GM19025 (cell line): Measurements from ENCODE around the gene PPIP5K2.
A peak's percentile ranks its signal among the peaks of the same experiment; 100 is the strongest.
"Not testable (repeated sequence)": the region's sequence is repeated elsewhere in the genome, so short reads cannot be mapped to it uniquely, and the experiment has no call there.

Source experiments
- ATAC-seq: cut with Tn5 transposase; IDR thresholded peaks from one replicate; pipeline ENCODE4 v1.9.1; 2021; ENCODE audit warnings: mild to moderate bottlenecking, low read depth, moderate library complexity; ENCODE audit not compliant: unreplicated experiment

PPIP5K2 gene

DNA sequence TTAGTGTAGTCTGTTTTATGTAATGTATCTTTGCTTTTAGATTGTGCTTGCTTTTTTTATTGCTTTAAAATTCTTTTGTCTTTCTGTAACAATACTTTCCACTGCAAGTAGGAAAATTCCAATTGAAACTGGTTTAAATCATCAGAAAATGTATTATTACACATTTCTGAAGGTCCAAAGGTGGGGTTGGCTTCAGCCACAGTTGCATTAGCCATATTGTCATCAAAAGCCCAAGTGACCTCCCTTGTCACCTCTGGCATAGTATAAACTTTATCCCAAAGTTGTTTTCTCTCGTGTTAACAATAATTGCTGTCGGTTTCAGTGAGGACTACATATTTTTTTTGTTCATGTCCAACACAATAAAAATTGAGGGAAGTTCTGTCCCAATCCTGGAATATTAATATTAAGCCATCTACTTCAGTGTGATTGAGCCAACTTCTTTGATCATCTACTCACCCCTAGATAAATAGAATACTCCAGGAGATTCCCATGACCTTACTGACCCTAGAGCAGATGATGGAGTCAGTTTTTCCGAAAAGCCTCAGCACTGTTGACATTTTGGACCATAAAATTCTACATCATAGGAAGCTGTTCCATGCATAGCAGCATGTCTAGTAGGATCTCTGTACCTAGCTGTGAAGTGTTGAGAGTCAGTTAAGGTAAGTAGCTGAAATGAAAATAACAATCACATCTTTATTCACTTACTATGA is 86.0 kb downstream of the PPIP5K2 start:
- ATAC-seq = no peak

DNA sequence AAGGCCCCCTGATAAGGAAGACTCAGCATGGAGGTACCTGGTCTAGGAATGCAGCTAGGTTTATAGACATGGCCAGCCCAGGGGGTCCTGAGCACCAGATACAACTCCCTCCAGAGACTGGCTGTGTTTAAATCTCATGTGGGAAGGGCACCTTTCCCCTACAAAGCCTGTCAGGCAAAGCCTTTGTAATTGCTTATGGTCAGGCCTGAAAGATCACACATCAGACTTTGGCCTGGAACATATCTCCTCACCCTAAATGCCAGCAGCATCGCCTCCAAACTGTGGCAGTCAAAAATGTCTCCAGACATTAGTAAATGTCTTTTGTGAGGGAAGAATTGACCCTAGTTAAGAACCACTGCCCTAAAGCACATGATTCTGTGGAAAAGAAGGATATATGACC is 86.9 kb downstream of the PPIP5K2 start:
- no peak for ATAC-seq

DNA sequence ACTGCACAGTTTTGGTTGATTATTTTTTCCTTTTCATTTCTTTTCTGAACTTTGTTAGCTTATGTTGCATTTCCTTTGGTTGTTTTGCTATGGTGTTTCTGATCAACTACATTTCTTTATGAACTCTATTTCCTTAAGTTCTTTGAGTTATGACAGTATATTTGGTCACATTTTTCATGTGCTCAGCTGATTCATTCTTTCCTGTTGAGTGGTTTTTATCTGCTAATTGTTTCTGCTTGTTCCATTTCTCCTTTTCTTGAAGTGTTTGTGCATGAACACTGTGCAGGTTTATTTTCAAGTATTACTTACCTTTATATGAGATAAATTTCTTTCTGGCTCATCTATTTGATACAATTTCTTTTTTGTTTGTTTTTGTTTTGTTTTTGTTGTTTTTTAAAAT is 87.6 kb downstream of the PPIP5K2 start:
- ATAC-seq = no peak

- ATAC-seq = no peak
Measured at GRCh38 chr5:103208460-103208859, 88.4 kb downstream of the PPIP5K2 start.

DNA sequence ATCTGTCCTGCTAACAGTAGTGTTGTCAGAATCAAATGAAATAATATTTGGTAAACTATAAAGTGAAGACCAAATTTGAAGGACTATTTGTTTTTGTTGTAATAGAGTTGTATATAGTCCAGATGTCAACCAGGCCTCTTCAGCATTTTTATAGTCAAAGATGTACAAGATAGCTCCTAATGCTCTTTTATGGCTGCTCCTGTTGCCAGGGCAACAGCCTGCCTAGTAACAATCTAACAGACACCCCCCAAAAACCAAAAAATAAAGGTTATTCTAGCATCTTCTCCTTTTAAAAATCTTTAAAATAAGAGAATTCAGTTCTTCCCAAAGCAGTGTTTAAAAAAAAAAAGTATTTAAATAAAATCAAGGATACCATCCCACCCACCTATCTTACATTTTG is 89.0 kb downstream of the PPIP5K2 start:
- ATAC-seq = no peak

DNA sequence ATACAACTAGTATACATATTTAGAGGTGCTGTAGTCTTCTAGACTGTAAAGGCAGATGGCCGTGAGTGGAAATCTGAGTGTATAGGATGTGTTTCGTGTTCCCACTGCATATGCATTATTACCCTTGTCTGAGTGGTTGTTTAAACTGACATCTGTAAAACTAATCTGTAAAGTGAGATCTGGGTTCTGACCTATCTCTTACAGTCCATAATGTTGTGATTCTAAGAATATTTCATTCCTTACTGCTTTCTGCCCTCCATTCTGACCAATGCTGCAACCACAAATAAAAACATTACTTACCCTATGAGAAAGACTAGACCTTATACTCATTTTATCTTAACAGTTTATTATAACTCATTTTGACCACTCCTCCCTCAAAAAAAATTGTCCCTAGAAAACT is 90.9 kb downstream of the PPIP5K2 start:
- ATAC-seq = no peak

DNA sequence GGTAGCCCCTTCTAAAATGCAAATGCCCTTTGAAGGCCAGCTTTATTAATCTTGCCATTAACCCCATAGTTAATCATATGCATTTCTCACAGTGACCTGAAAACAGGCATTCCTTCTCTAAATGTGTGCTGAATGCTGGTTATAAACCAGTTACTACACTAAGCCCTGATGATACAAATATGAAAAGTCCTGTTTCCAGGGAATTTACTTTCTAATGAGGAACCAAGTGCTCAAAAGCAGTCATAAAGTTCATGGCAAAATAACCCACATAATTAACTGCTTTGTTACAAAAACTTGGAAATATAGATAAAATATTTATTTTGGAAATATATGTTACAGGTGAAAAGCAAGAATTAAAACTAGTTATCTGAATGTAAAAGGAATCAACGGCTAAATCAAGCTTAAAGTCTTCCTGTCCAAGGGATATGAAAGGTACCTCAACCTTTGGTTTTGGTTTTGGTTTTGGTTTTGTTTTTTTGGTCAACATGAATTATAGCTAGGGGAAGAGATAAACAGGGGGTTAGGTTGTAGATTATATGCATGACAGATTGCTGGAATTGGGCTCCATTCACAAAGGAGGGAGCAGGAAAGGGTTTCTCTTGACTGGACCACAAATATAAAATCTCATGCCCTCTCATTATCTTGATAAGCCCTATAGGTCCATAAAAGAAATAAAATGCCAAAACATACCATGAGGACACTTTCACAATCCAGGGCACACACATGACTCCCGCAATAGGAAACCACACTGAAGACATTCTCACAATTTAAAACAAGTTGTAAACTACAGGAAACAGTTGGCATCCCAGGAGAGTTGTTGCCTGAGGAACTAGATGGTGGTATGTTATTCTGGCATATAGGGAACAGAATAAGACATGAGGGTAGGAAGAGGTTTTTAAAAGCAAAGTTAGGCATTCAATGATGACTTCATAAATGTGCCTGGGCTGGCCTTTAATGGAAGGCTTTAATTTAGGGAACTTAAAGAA is 91.8 kb downstream of the PPIP5K2 start:
- peak; percentile 63 for ATAC-seq

- no peak for ATAC-seq
Measured at GRCh38 chr5:103216137-103216536, 96.0 kb downstream of the PPIP5K2 start.

GRCh38 chr5:103216697-103217096 is 96.6 kb downstream of the PPIP5K2 start:
- ATAC-seq = no peak

DNA sequence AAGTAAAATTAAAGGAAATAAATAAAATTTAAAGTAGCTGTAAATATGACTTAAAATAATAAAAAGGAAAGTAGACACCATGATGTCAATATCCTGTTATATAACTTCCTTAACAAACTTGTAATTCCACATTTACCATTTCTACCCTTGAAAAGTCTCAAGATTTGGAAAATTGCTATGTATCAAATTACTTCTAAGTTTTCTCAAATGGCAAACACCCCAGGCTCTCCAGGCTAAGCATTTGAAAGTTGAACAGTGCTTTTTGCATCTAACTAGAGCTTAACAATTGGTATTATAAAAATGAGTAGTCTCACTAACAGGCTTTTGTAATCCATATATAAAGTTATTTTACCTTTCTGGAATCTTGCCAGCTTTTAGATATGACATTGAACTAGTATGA is 97.0 kb downstream of the PPIP5K2 start:
- ATAC-seq = no peak

- ATAC-seq = no peak
Measured at GRCh38 chr5:103218164-103218563, 98.1 kb downstream of the PPIP5K2 start.

GRCh38 chr5:103219074-103219473 is 99.0 kb downstream of the PPIP5K2 start:
- ATAC-seq = not testable (repeated sequence)

DNA sequence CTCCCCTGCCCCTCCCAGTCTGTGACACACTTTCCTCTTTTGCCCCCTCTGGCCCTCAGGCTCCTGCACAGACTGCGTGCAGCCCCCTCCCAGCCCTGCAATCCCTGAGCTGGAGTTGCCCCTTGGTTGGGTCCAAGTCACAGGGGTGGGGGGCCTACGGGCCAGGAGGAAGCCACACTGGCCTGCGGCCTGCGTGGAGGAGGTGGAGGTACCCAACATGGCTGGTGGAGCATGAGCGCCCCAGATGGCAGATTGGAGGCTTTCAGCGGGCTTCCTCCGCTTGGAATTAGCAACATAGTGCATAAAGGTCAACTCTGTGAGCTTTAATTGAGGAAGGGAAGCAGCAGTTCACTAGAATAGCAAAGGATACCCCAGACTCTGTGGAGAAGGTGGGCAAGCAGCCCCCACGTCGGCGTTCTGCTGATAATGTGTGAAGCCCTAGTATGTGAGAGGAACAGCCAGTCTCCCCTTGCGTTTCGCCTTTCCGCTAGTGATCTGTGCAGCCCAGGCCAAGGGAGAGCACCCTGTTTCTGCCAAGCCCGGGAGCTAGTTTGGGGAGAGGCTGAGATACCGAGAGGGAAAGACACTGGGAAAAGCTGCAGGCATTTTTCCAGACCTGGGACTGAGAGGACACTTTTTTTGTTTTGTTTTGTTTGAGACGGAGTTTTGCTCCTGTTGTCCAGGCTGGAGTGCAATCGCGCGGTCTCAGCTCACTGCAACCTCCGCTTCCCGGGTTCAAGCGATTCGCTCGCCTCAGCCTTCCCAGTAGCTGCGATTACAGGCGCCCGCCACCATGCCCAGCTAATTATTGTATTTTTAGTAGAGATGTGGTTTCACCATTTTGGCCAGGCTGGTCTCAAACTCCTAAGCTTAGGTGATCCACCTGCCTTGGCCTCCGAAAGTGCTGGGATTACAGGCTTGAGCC is 103.2 kb downstream of the PPIP5K2 start:
- no peak for ATAC-seq

- peak; percentile 94 for ATAC-seq
Measured at GRCh38 chr5:103224118-103224893, 104.2 kb downstream of the PPIP5K2 start.

DNA sequence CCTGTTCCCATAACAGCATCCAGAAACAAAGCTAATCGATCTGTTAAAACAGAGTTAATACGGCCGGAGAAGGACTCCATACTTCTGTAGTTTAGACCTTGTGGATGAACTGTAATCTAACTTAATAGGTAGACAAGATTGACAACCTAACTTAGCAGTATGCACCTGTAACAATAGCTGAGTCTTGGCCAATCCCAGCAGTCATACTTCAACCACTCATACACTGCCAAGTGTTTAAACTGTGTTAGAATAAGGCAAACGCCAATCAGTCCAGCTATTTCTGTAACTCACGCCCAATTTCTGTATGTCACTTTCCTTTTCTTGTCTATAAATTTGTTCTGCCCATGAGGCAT is 104.8 kb downstream of the PPIP5K2 start:
- ATAC-seq = no peak

GRCh38 chr5:103228061-103228460 is 108.0 kb downstream of the PPIP5K2 start:
- no peak for ATAC-seq

- no peak for ATAC-seq
Measured at GRCh38 chr5:103228588-103228987, 108.5 kb downstream of the PPIP5K2 start.

- ATAC-seq = peak; percentile 66
Measured at GRCh38 chr5:103232393-103232999, 112.4 kb downstream of the PPIP5K2 start.

GRCh38 chr5:103234239-103234975 is 114.3 kb downstream of the PPIP5K2 start:
- no peak for ATAC-seq
